Central memory CD8-positive, alpha-beta T cell (primary cell): ENCODE results near the gene FLAD1.

Experiments used
- ATAC-seq: fragments of 150-1000 bp; cut with Tn5 transposase; replicated peaks from 2 replicates; pipeline ENCODE4 v1.10.0; 2022; ENCODE audit warnings: mild to moderate bottlenecking, moderate FRiP score, moderate number of reproducible peaks; ENCODE audit not compliant: poor library complexity, severe bottlenecking; ENCODE audit errors: extremely low read depth
- DNase-seq, 2 donors: peaks; one replicate each; pipeline ENCODE4 v3.0.0; 2021; ENCODE audit warnings: low spot score in 2 of 2
- H3K27ac Mint-ChIP-seq: one replicate; pipeline ENCODE4 v1.8.0; 2022; ENCODE audit warnings: low read depth, mild to moderate bottlenecking, moderate library complexity, mixed read lengths
- H3K27me3 Mint-ChIP-seq: one replicate; pipeline ENCODE4 v1.8.0; 2022; ENCODE audit warnings: mixed read lengths
- H3K36me3 Mint-ChIP-seq: one replicate; pipeline ENCODE4 v1.8.0; 2022; ENCODE audit warnings: mild to moderate bottlenecking, moderate library complexity, mixed read lengths; ENCODE audit not compliant: insufficient read depth
- H3K4me1 Mint-ChIP-seq: one replicate; pipeline ENCODE4 v1.8.0; 2022; ENCODE audit warnings: mixed read lengths
- H3K4me3 Mint-ChIP-seq: one replicate; pipeline ENCODE4 v1.8.0; 2022; ENCODE audit warnings: mild to moderate bottlenecking, moderate library complexity, mixed read lengths
- H3K9me3 Mint-ChIP-seq: one replicate; pipeline ENCODE4 v1.8.0; 2022; ENCODE audit warnings: mixed read lengths

The FLAD1 gene

DNA sequence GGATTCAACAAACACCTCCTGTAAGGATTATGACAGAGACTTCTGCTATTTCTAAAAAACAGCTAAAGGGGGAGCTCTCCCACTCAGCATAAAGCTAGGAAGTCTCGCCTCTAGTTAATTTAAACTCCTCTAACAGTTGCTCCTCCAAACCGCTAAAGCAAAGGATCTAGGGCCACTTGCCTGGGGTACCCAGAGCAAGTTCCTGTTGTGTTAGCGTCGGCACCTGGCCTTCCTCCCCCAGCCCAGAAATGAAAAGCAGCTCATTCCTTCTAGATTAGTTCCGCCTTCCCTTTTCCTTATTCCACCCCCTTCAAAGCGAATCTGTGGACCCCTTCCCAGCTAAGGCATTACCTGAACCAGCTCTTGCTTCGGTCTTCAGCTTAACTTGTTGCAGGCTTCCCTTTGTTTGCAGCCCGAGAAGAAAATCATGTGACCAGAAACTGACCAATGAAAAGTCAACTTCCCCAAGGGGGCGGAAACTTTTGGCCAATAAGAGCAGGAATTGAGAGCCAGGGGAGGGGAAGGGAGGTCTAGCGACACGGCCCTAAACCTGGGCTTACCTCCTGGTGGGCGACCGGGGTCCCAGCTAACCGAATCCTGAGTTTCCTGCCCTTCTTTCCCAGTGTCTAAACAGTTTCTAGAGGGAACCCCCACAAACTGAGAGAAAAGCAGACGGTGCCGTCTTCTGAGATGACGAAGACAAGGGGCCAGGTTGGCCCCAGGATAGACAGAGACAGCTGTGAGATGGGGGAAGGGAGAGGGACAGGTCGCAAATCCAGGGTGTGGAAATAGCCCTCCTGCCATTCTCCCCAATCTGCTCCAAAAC lies 27.2 kb upstream of the FLAD1 start, which contains the start of gene PBXIP1:
Gene PBXIP1 (minus strand): TSS at position 382 of the 826 bp plus-strand sequence. CDS start 2,378 bp downstream, outside the sequence.
- DNase-seq (peak; percentile 73 to 90), ATAC-seq (peak; percentile 52)
- Mint-ChIP-seq H3K36me3 (peaks cover 56% of the 10 kb centered on the region), H3K27ac (peak within 1 kb of the TSS; percentile 98), H3K27me3 (no peaks in the 10 kb centered on the region), H3K4me3 (peak within 1 kb of the TSS; percentile 97), H3K4me1 (peaks cover 62% of the 10 kb centered on the region), H3K9me3 (no peaks in the 10 kb centered on the region)

DNA sequence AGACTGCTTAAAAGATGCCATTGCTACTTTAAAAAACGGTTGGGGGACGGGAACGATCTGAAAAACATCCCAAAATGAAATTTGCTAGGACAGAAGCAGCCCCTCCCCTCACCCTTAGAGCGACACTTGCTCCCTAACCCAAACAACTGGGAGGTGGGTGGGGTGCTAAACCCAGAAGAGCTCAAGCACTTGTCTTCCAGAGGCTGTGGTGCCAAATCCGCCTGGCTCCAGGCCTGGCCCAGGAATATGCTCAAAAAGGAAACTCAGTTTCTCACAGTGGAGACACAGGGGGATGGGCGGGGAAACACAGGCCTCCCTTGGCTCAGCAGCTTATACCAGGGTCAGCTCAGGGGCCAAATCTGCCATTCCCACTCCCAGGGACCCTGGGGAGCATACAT lies 26.6 kb upstream of the FLAD1 start:
- ATAC-seq = no peak
- no peak for DNase-seq
- Mint-ChIP-seq H3K36me3 (peaks cover 54% of the 10 kb centered on the region), H3K27me3 (no peaks in the 10 kb centered on the region), H3K4me1 (peaks cover 59% of the 10 kb centered on the region), H3K4me3 (peak overlapping the region; percentile 97), H3K27ac (peak overlapping the region; percentile 98), H3K9me3 (no peaks in the 10 kb centered on the region)

DNA sequence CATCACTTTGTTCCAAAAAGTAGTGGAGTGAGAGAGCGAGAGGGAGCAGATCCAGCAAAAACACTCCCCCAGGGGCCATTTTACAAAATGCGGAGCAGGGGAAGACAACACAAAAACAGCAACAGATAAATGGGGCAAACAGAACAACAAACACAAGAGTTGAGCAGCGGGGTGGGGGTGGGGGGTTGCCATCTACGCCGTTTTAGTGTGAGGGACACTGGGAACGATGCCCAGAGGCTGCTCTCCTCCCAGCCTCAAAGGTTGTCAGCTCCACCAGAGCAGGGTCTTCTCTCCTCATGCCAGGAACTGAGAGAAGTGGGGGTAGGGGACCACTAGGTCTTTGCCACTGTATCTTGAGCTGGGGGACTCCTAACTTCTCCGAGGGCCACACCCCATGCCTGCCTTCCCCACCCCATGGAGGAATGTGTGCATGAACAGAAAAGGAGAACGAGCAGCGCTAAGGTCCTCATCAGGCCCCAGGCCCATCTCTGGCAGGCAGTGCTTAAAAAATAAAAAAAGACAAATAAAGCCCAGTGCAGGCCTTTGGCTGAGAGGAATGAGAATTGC lies 26.0 kb upstream of the FLAD1 start:
- Mint-ChIP-seq H3K27ac (peak overlapping the region; percentile 49), H3K4me3 (no peak overlapping the region), H3K36me3 (peaks cover 50% of the 10 kb centered on the region), H3K9me3 (no peaks in the 10 kb centered on the region), H3K4me1 (peaks cover 54% of the 10 kb centered on the region), H3K27me3 (no peaks in the 10 kb centered on the region)
- no peak for DNase-seq
- no peak for ATAC-seq

DNA sequence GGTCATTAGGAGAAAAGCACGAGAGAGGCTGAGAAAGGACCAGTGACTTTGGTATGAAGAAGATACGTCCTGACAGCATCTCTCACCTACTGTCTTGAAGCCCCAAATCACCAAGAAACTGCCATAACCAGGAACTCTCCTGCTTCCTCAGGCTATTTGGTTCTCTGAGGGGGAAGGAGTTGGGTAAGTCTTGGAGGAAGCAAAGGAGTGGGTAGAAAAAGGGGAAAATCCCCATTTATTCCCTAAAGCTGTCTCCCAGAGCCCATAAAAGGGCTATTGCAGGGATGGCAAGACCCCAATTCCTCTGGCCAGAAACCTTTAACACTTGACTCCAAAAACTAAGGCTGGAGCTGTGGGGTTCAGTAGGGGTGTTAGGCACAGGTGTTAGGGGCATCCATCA lies 25.1 kb upstream of the FLAD1 start:
- Mint-ChIP-seq H3K9me3 (no peaks in the 10 kb centered on the region), H3K27ac (no peak overlapping the region), H3K36me3 (peaks cover 45% of the 10 kb centered on the region), H3K27me3 (no peaks in the 10 kb centered on the region), H3K4me1 (peaks cover 54% of the 10 kb centered on the region), H3K4me3 (no peak overlapping the region)
- ATAC-seq (no peak), DNase-seq (no peak)

DNA sequence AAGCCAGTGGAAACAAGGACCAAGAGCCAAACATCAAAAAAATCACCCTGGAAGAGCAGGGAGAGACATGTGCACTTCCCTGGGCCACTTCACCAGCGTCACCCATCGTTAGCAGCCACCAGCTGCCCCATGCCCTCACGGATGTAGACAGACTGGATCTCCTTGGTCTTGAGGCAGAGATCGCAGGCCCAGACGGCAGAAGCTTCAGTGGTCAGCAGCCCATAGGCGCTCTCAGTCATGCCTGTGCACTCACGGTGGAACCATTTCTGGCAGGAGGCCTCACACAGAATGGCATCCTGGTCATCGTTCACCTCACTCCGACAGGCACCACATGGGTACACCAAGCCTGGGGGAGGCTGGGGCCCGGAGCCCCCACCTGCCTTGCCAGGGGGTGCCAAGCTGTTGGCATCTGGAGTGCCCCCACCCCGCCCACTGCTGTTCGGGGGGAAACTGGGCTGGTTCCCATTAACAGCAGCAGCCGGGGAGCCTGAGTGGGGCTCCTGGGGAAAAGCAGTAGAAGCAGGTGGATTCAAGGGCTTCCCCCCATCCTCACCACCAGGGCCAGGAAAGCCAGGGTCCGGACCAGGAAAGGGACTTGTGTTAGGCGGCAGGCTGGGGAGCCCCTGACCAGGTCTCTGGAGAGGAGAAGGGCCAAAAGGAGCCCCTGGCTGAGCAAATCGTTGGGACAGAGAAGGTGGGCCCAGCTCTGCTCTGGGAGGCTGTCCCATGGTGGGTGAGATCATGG lies 24.3 kb upstream of the FLAD1 start:
- Mint-ChIP-seq H3K4me1 (peaks cover 50% of the 10 kb centered on the region), H3K27me3 (no peaks in the 10 kb centered on the region), H3K27ac (no peak overlapping the region), H3K36me3 (peaks cover 46% of the 10 kb centered on the region), H3K4me3 (peak overlapping the region; percentile 81), H3K9me3 (no peaks in the 10 kb centered on the region)
- DNase-seq (no peak), ATAC-seq (no peak)

DNA sequence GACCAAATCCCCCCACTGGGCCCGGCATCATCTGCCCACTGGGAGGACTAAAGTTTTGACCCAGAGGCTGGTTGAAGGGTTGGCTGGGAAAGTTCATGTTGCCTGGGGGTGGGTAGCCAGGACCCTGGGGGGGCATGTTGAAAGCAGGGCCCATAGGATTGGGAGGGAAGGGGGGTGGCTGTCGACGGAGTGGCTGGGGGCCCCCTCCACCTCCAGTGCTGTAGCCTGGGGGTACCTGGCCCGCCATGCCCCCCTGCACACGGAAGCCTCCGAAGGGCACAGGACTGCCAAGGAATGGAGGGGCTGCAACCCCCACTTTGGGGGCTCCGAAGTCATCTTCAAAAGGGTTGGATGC lies 23.7 kb upstream of the FLAD1 start:
- Mint-ChIP-seq H3K4me1 (peaks cover 46% of the 10 kb centered on the region), H3K4me3 (peak overlapping the region; percentile 81), H3K36me3 (peaks cover 44% of the 10 kb centered on the region), H3K27me3 (no peaks in the 10 kb centered on the region), H3K27ac (no peak overlapping the region), H3K9me3 (no peaks in the 10 kb centered on the region)
- ATAC-seq (no peak), DNase-seq (no peak)

DNA sequence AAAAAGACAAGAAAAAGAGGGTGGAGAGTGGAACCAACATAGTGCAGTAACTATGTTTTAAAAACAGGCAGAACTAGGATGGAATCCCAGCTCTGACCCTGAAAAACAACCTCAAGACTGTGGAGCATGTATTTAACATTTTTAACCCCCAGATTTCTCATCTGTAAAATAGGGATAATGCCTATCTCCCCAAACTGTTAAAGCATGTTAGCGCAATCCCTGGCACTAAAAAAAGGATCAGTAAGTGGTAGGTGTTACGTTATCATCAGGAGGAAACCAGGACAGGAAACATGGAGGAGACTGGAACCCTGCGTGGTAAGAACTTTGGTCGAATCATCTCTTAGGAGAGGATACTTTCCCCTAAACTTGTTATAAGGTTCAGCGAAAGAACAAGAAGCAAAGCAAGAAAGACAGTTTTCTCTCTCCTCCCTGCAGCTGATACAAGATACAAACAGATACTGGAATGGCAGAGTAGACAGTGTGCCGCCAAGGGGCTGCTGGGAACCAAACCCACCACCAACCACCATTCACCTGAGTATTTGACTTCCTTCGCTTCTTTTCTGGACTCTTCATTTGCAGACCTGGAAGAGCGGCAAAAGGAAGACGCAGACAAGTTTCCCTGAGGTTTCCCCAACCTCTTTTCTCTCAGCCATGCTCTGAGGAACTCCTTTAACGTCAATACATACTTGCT lies 22.6 kb upstream of the FLAD1 start:
- H3K4me3 Mint-ChIP-seq = peak overlapping the region; percentile 81
- no peak for DNase-seq
- no peaks in the 10 kb centered on the region for H3K27me3 Mint-ChIP-seq
- peaks cover 36% of the 10 kb centered on the region for H3K4me1 Mint-ChIP-seq
- no peaks in the 10 kb centered on the region for H3K9me3 Mint-ChIP-seq
- ATAC-seq = no peak
- H3K27ac Mint-ChIP-seq = peak overlapping the region; percentile 86
- peaks cover 38% of the 10 kb centered on the region for H3K36me3 Mint-ChIP-seq

DNA sequence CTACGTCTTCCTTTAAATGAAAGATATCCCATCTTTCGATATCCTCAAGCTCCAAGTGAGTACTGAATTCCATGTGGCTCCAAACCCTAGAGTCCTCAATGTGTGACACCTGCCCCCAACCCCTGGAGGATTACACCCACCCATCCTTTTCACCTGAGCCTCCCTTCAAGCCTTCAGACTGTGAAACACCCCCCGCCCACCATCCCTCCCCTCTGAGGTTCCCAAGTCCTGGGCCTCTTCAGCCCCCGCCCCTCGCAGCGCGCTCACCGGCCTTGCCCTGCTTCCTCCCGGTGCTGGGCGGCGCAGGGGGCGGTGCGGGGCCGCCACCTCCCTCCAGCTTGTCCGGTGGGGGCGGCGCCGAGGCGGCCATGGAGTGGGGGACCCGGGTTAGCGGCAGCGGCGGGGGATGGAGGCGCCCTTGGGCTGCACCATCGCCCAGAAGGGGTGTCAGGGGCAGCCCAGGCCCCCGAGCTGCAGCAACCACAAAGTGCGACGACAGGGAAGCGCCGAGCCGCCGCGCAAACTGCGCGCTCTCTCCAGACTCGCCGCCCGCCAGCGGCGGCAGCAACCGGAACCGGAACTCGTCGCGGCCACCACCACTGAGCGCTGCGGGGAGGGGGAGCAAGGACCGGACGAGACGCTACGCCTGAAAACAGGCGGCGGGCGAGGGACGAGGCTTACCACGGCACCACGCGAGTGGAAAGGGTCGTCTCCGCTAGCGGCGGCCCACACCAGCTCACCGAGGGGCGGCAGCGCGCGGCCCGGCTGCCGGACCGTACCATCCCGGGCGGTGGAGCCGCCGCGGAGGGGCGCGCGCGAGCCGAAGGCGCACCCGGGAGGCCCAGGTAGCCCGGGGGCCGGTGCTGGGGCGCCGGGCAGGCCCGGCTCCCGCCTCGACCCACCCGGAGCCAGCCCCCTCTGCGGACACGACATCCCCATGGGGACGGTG lies 21.7 kb upstream of the FLAD1 start, which contains the start of gene PYGO2:
Gene PYGO2 (minus strand): TSS at position 576 of the 949 bp plus-strand sequence. CDS start 206 bp downstream, at position 370.
- ATAC-seq (peak; percentile 80), DNase-seq (peak; percentile 72 to 73)
- peak within 1 kb of the TSS; percentile 86 for H3K27ac Mint-ChIP-seq
- H3K9me3 Mint-ChIP-seq = no peaks in the 10 kb centered on the region
- peaks cover 27% of the 10 kb centered on the region for H3K4me1 Mint-ChIP-seq
- peaks cover 34% of the 10 kb centered on the region for H3K36me3 Mint-ChIP-seq
- peak within 1 kb of the TSS; percentile 81 for H3K4me3 Mint-ChIP-seq
- no peaks in the 10 kb centered on the region for H3K27me3 Mint-ChIP-seq

DNA sequence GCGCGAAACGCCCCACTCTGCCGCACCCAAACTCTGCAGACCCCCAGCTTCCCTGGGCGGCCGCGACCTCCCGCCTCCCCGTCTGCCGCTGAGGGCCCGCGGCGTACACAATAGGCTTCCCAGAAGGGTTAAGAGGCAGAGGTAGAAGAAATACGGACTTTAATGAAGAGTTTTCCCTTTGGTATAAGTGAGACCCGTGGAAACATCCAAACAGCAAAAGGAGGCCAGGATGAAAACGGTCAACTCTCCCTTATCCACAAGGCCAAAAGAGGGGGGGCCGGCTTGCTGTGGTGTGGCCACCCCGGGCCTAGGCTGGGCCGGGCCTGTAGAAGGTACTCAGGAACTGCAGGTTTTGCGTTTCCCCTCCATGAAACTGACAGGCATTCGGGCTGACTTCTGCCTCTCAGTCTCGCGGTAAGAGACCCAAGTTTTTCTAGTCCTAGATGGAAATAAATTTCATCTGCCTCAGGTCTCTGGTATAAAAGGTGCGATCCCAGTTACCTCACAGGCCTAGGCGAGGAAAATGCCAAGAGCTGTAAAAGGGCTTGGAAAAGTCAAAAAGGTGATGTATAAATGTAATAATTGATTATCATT lies 20.9 kb upstream of the FLAD1 start:
- Mint-ChIP-seq H3K4me3 (peak overlapping the region; percentile 81), H3K4me1 (peaks cover 26% of the 10 kb centered on the region), H3K27ac (peak overlapping the region; percentile 86), H3K36me3 (peaks cover 38% of the 10 kb centered on the region), H3K27me3 (no peaks in the 10 kb centered on the region), H3K9me3 (no peaks in the 10 kb centered on the region)
- DNase-seq (no peak), ATAC-seq (peak; percentile 16)

DNA sequence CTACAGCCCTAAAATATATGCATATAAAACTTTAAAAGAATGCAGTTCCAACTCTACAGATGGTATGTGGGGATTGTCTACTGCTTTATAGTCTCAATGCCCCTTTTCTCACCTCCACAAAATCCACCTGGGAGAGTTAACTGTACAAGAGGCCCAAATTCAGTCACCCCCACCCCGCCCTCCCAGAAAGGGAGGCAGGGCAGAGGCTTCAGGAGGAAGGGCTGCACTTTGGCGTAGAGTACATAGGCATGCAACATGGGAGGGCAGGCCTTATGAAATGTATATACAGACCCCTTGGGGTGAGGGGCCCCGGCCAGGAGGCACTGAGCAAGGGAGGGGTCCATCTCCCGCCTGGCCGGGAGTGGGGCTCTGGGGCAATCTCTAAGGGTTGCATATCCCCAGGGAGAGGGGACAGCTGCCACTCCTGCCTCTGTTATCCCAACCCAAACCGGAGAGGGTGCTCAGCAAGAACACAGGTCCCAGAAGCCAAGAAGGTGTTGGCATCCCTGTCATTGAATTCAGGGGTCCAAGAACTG lies 20.3 kb upstream of the FLAD1 start:
- H3K4me3 Mint-ChIP-seq = peak overlapping the region; percentile 81
- peaks cover 26% of the 10 kb centered on the region for H3K4me1 Mint-ChIP-seq
- DNase-seq (no peak), ATAC-seq (no peak)
- H3K36me3 Mint-ChIP-seq = peaks cover 37% of the 10 kb centered on the region
- no peaks in the 10 kb centered on the region for H3K9me3 Mint-ChIP-seq
- peak overlapping the region; percentile 86 for H3K27ac Mint-ChIP-seq
- no peaks in the 10 kb centered on the region for H3K27me3 Mint-ChIP-seq

DNA sequence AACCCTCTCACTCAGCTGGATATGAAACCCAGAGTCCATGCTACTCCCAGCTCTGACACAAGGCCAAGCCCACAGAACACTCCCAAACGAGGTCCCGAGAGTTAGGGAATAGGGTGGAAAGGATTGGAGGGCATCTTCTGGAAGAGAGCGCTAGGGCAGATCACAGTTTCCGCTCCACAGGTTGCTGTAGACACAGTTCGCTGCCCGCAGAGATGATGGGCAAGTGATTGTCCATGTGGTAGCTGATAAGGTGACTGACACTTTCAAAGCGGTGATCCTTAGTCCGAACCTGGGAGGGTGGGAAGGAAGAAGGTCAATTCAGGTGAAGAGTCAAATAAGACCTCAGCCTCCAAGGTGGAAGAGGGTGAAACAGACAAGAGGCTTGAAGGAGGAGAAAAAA lies 19.5 kb upstream of the FLAD1 start:
- H3K4me1 Mint-ChIP-seq = peaks cover 33% of the 10 kb centered on the region
- H3K4me3 Mint-ChIP-seq = no peak overlapping the region
- DNase-seq (no peak), ATAC-seq (no peak)
- H3K27ac Mint-ChIP-seq = no peak overlapping the region
- H3K27me3 Mint-ChIP-seq = no peaks in the 10 kb centered on the region
- H3K9me3 Mint-ChIP-seq = no peaks in the 10 kb centered on the region
- H3K36me3 Mint-ChIP-seq = peaks cover 40% of the 10 kb centered on the region
